ENCODE results near the gene NCKAP5.

NCKAP5 gene

GRCh38 chr2:132955871-132956615 lies 612.2 kb downstream of the NCKAP5 start:
- DNase-seq (ENCODE audit: insufficient read length) (no peak), FAIRE-seq (no peak)
- TF ChIP-seq TAF1 (IDR thresholded peaks at IDR 0.05; ENCODE audit: borderline replicate concordance, low read depth, low read length) (no peak), POLR2AphosphoS5 (IDR thresholded peaks at IDR 0.05; ENCODE audit: low read depth, low read length) (no peak), POLR2A (IDR thresholded peaks at IDR 0.05; ENCODE audit: low read depth, low read length) (no peak)

GRCh38 chr2:132953771-132954170 lies 614.5 kb downstream of the NCKAP5 start:
- no peak for TF ChIP-seq TAF1 (IDR thresholded peaks at IDR 0.05; ENCODE audit: borderline replicate concordance, low read depth, low read length)
- no peak for TF ChIP-seq POLR2AphosphoS5 (IDR thresholded peaks at IDR 0.05; ENCODE audit: low read depth, low read length)
- no peak for TF ChIP-seq POLR2A (IDR thresholded peaks at IDR 0.05; ENCODE audit: low read depth, low read length)
- DNase-seq (ENCODE audit: insufficient read length) (no peak), FAIRE-seq (peak; percentile 69)

GRCh38 chr2:132951008-132951714 lies 617.1 kb downstream of the NCKAP5 start:
- no peak for DNase-seq (ENCODE audit: insufficient read length)
- TF ChIP-seq TAF1 (IDR thresholded peaks at IDR 0.05; ENCODE audit: borderline replicate concordance, low read depth, low read length) (no peak), POLR2A (IDR thresholded peaks at IDR 0.05; ENCODE audit: low read depth, low read length) (no peak), POLR2AphosphoS5 (IDR thresholded peaks at IDR 0.05; ENCODE audit: low read depth, low read length) (no peak)
- FAIRE-seq, result peak; percentile 83

- TF ChIP-seq TAF1 (IDR thresholded peaks at IDR 0.05; ENCODE audit: borderline replicate concordance, low read depth, low read length), result no peak
- TF ChIP-seq POLR2AphosphoS5 (IDR thresholded peaks at IDR 0.05; ENCODE audit: low read depth, low read length), result no peak
- no peak for TF ChIP-seq POLR2A (IDR thresholded peaks at IDR 0.05; ENCODE audit: low read depth, low read length)
- peak; percentile 69 for FAIRE-seq
- no peak for DNase-seq (ENCODE audit: insufficient read length)
Measured at GRCh38 chr2:132949108-132949507, 619.2 kb downstream of the NCKAP5 start.

- FAIRE-seq (no peak), DNase-seq (ENCODE audit: insufficient read length) (no peak)
- no peak for TF ChIP-seq POLR2A (IDR thresholded peaks at IDR 0.05; ENCODE audit: low read depth, low read length)
- no peak for TF ChIP-seq TAF1 (IDR thresholded peaks at IDR 0.05; ENCODE audit: borderline replicate concordance, low read depth, low read length)
- TF ChIP-seq POLR2AphosphoS5 (IDR thresholded peaks at IDR 0.05; ENCODE audit: low read depth, low read length), result no peak
Measured at GRCh38 chr2:132948211-132948610, 620.1 kb downstream of the NCKAP5 start.

- no peak for DNase-seq (ENCODE audit: insufficient read length)
- TF ChIP-seq TAF1 (IDR thresholded peaks at IDR 0.05; ENCODE audit: borderline replicate concordance, low read depth, low read length) (no peak), POLR2A (IDR thresholded peaks at IDR 0.05; ENCODE audit: low read depth, low read length) (no peak), POLR2AphosphoS5 (IDR thresholded peaks at IDR 0.05; ENCODE audit: low read depth, low read length) (no peak)
- FAIRE-seq, result no peak
Measured at GRCh38 chr2:132943829-132944228, 624.4 kb downstream of the NCKAP5 start.

GRCh38 chr2:132941296-132942020 lies 626.8 kb downstream of the NCKAP5 start:
- TF ChIP-seq POLR2A (IDR thresholded peaks at IDR 0.05; ENCODE audit: low read depth, low read length) (no peak), TAF1 (IDR thresholded peaks at IDR 0.05; ENCODE audit: borderline replicate concordance, low read depth, low read length) (no peak), POLR2AphosphoS5 (IDR thresholded peaks at IDR 0.05; ENCODE audit: low read depth, low read length) (no peak)
- FAIRE-seq (no peak), DNase-seq (ENCODE audit: insufficient read length) (no peak)

- TF ChIP-seq POLR2A (IDR thresholded peaks at IDR 0.05; ENCODE audit: low read depth, low read length) (no peak), POLR2AphosphoS5 (IDR thresholded peaks at IDR 0.05; ENCODE audit: low read depth, low read length) (no peak), TAF1 (IDR thresholded peaks at IDR 0.05; ENCODE audit: borderline replicate concordance, low read depth, low read length) (no peak)
- FAIRE-seq (no peak), DNase-seq (ENCODE audit: insufficient read length) (no peak)
Measured at GRCh38 chr2:132937629-132938028, 630.6 kb downstream of the NCKAP5 start.

- TF ChIP-seq POLR2A (IDR thresholded peaks at IDR 0.05; ENCODE audit: low read depth, low read length) (no peak), POLR2AphosphoS5 (IDR thresholded peaks at IDR 0.05; ENCODE audit: low read depth, low read length) (no peak), TAF1 (IDR thresholded peaks at IDR 0.05; ENCODE audit: borderline replicate concordance, low read depth, low read length) (no peak)
- DNase-seq (ENCODE audit: insufficient read length), result no peak
- FAIRE-seq, result peak; percentile 62
Measured at GRCh38 chr2:132936791-132937190, 631.5 kb downstream of the NCKAP5 start.

- no peak for TF ChIP-seq POLR2AphosphoS5 (IDR thresholded peaks at IDR 0.05; ENCODE audit: low read depth, low read length)
- no peak for TF ChIP-seq POLR2A (IDR thresholded peaks at IDR 0.05; ENCODE audit: low read depth, low read length)
- no peak for TF ChIP-seq TAF1 (IDR thresholded peaks at IDR 0.05; ENCODE audit: borderline replicate concordance, low read depth, low read length)
- DNase-seq (ENCODE audit: insufficient read length) (no peak), FAIRE-seq (no peak)
Measured at GRCh38 chr2:132936261-132936660, 632.0 kb downstream of the NCKAP5 start.

- no peak for DNase-seq (ENCODE audit: insufficient read length)
- TF ChIP-seq POLR2AphosphoS5 (IDR thresholded peaks at IDR 0.05; ENCODE audit: low read depth, low read length) (no peak), POLR2A (IDR thresholded peaks at IDR 0.05; ENCODE audit: low read depth, low read length) (no peak), TAF1 (IDR thresholded peaks at IDR 0.05; ENCODE audit: borderline replicate concordance, low read depth, low read length) (no peak)
- no peak for FAIRE-seq
Measured at GRCh38 chr2:132929786-132930185, 638.5 kb downstream of the NCKAP5 start.

All from GM12892 (cell line).